ENCODE results near the gene CEP350. TPM values are rescaled to one million over a fixed set of nuclear protein-coding genes. Genes with fewer than 3 reads are reported as not detected.

The CEP350 gene
- total RNA-seq, 1 experiment from 2014 or later = 46.6 TPM

DNA sequence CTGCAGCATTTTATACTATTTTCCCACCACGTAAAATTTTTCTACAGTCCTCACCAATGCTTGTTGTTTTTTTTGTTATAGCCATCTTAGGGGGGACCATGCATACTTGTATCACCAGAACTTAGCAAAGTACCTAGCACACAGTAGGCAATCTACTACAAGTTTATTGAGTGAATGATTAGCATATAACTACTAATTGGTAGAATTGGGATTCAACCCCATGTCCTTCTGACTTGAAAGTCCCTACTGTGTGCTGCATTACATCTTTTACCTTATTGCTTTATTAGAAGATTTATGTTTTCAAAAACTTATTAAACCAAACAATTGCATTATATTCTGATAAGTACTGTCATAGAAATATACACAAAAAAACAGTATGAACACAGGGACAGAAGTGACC lies 92.1 kb downstream of the CEP350 start:
- H3K36me3 ChIP-seq = peaks cover 50% of the 10 kb centered on the region

DNA sequence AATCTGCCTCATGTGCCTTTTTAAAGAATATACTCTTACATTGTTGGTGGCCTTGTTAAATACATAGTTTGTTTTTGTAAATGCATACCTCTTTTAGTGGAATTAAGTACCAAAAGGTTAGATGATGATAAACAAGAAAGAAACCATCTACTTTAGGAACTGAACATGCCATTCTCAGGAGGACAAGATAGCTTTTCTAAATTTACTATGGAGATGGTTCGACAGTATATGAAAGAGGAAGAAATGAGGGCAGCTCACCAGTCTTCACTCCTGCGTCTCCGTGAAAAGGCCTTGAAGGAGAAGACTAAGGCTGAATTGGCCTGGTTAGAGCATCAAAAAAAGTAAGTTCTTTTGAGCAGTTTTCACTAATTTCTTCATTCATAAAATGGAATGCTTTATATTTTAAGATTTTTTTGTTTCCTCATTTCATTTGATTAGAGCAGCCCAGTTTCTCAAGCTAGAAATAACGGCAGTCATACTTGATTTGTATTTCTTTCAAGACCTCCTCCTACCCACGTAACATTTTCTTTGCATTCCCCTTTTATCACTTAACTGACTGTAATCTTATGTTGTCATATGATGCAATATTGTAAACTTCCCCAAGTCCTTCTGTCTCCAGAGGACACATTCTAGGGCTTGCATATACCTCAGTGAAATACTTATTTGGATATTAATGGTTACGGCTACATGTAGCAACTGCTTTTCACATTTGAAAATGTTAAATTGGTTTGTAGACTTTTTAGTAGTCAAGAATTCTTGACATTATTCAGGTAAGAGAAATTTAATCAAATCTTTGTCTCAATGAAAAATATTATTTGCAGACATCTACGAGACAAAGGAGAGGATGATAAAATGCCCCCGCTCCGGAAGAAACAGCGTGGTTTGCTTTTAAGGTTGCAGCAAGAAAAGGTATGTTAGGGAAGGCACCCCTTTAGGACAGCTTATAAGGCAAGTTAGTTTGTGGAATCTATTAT lies 99.3 kb downstream of the CEP350 start:
- Histone ChIP-seq H3K36me3 (peaks cover 50% of the 10 kb centered on the region), H3K27ac (no peak overlapping the region), H3K9me3 (replicated peaks) (no peaks in the 10 kb centered on the region), H3K4me1 (no peaks in the 10 kb centered on the region), H3K4me3 (no peak overlapping the region), H3K27me3 (no peaks in the 10 kb centered on the region)
- DNase-seq = no peak

More for the DNA sequence above, 92.1 kb downstream of the CEP350 start:
- Histone ChIP-seq H3K4me1 (no peaks in the 10 kb centered on the region), H3K27me3 (no peaks in the 10 kb centered on the region), H3K4me3 (no peak overlapping the region), H3K27ac (no peak overlapping the region), H3K9me3 (replicated peaks) (no peaks in the 10 kb centered on the region)
- no peak for DNase-seq

DNA sequence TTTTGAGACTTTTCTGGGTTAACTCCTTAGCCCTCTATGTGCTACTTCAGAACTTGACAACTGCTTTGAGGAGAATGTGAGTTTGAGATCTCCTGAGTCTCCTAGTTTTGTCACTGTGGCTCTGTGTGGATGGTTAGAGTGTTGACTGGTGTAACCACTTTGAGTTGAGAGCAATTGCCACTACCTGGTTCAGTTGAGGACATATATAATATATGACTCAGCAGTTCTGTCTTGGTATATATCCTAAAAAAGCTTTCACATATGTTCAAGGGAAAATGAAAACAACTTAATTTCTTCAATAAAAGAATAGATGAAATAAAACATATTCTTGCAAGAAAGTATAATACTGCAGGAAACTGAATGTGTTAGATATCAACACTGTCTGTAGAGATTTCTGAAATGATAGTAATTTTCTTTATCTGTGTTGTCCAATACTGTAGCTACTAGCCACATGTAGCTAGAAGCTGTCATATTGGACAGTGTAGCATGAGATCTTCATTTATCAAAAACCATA lies 103.3 kb downstream of the CEP350 start:
- no peak for DNase-seq
- no peaks in the 10 kb centered on the region for H3K9me3 ChIP-seq (replicated peaks)
- no peak overlapping the region for H3K4me3 ChIP-seq
- H3K27me3 ChIP-seq = no peaks in the 10 kb centered on the region
- H3K27ac ChIP-seq = no peak overlapping the region
- H3K4me1 ChIP-seq = no peaks in the 10 kb centered on the region
- peaks cover 43% of the 10 kb centered on the region for H3K36me3 ChIP-seq

DNA sequence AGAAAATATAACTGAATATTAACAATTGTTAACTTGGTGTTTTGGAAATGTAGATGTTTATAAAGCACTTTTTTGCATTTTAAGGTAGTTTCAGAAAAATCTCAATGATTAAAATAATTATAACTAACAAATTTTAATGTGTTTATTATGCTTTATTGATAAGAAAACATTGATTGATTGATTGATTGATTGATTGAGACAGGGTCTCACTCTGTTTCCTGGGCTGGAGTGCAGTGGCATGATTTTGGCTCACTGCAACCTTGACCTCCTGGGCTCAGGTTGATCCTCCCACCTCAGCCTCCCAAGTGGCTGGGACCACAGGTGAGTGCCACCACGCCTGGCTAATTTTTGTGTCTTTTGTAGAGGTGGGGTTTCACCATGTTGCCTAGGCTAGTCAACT lies 106.4 kb downstream of the CEP350 start:
- DNase-seq = no peak
- Histone ChIP-seq H3K27me3 (no peaks in the 10 kb centered on the region), H3K27ac (no peak overlapping the region), H3K4me3 (no peak overlapping the region), H3K36me3 (peaks cover 34% of the 10 kb centered on the region), H3K9me3 (replicated peaks) (no peaks in the 10 kb centered on the region), H3K4me1 (no peaks in the 10 kb centered on the region)

GRCh38 chr1:180062452-180062971 lies 107.9 kb downstream of the CEP350 start:
- Histone ChIP-seq H3K4me1 (no peaks in the 10 kb centered on the region), H3K27me3 (no peaks in the 10 kb centered on the region), H3K4me3 (no peak overlapping the region), H3K36me3 (peaks cover 41% of the 10 kb centered on the region), H3K9me3 (replicated peaks) (no peaks in the 10 kb centered on the region), H3K27ac (no peak overlapping the region)
- DNase-seq = no peak

DNA sequence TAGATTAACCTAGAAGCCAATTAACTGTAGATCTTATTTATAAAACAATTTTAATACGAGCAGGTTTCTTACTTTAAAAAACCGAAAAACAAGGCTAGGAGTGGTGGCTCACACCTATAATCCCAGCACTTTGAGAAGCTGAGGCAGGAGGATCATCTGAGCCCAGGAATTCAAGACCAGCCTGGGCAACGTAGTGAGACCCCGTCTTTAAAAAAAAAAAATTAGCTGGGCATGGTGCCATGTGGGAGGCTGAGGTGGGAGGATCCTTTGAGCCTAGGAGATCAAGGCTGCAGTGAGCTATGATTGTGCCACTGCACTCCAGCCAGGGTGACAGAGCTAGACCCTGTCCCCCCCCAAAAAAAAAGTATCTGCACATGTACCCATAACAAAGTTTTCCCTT lies 110.8 kb downstream of the CEP350 start:
- Histone ChIP-seq H3K9me3 (replicated peaks) (no peaks in the 10 kb centered on the region), H3K36me3 (peaks cover 41% of the 10 kb centered on the region), H3K4me1 (no peaks in the 10 kb centered on the region), H3K4me3 (no peak overlapping the region), H3K27me3 (no peaks in the 10 kb centered on the region), H3K27ac (no peak overlapping the region)
- DNase-seq = no peak

DNA sequence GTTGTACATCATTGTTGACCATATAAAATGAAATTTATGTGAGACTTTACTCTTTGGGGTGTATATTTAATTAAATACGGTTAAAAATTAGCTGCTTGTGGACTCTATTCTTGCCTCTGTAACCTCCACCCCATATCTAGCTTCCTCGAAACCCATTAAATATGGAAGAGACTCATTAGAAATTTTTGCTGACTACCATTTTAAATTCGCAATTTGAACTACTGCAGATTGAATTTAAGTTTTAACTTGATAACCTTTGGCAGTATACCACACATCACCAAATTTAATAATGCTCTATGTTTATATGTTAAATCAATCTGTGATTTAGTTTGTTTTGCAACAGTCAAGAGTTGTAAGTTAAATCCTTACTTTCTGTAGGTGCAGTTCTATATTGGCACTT lies 111.5 kb downstream of the CEP350 start:
- Histone ChIP-seq H3K4me1 (no peaks in the 10 kb centered on the region), H3K36me3 (peaks cover 44% of the 10 kb centered on the region), H3K9me3 (replicated peaks) (no peaks in the 10 kb centered on the region), H3K4me3 (no peak overlapping the region), H3K27me3 (no peaks in the 10 kb centered on the region), H3K27ac (no peak overlapping the region)
- no peak for DNase-seq

- H3K9me3 ChIP-seq (replicated peaks) = no peaks in the 10 kb centered on the region
- no peak overlapping the region for H3K27ac ChIP-seq
- peaks cover 48% of the 10 kb centered on the region for H3K36me3 ChIP-seq
- no peaks in the 10 kb centered on the region for H3K4me1 ChIP-seq
- no peak for DNase-seq
- no peak overlapping the region for H3K4me3 ChIP-seq
- no peaks in the 10 kb centered on the region for H3K27me3 ChIP-seq
Observed at GRCh38 chr1:180070286-180070685, 115.7 kb downstream of the CEP350 start.

- H3K4me3 ChIP-seq = no peak overlapping the region
- peaks cover 43% of the 10 kb centered on the region for H3K36me3 ChIP-seq
- no peak overlapping the region for H3K27ac ChIP-seq
- H3K9me3 ChIP-seq (replicated peaks) = no peaks in the 10 kb centered on the region
- no peaks in the 10 kb centered on the region for H3K27me3 ChIP-seq
- DNase-seq = no peak
- H3K4me1 ChIP-seq = no peaks in the 10 kb centered on the region
Observed at GRCh38 chr1:180071759-180072158, 117.1 kb downstream of the CEP350 start.

DNA sequence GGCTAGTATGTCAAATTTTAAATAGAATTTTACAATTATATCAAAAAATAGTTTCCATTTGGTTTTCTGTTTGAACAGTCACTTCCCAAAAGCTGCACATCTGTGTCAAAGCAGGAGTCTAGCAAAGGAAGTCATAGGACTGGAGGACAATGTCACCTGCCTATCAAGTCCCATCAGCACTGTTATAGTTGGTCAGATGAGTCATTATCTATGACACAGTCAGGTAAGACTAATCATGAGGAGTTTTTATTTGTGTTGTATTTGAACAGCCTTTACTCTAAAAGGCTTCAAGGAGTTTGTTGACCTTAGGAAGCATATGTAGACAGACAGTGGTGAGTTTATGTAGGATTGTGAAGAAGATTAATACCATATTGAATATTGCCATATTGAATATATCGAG lies 125.8 kb downstream of the CEP350 start:
- Histone ChIP-seq H3K36me3 (peaks cover 22% of the 10 kb centered on the region), H3K27me3 (no peaks in the 10 kb centered on the region), H3K4me1 (no peaks in the 10 kb centered on the region), H3K9me3 (replicated peaks) (no peaks in the 10 kb centered on the region), H3K4me3 (no peak overlapping the region), H3K27ac (no peak overlapping the region)
- no peak for DNase-seq

GRCh38 chr1:180081474-180081873 lies 126.9 kb downstream of the CEP350 start:
- no peak for DNase-seq
- no peak overlapping the region for H3K4me3 ChIP-seq
- no peaks in the 10 kb centered on the region for H3K9me3 ChIP-seq (replicated peaks)
- H3K36me3 ChIP-seq = peaks cover 24% of the 10 kb centered on the region
- H3K27ac ChIP-seq = no peak overlapping the region
- H3K27me3 ChIP-seq = no peaks in the 10 kb centered on the region
- no peaks in the 10 kb centered on the region for H3K4me1 ChIP-seq

DNA sequence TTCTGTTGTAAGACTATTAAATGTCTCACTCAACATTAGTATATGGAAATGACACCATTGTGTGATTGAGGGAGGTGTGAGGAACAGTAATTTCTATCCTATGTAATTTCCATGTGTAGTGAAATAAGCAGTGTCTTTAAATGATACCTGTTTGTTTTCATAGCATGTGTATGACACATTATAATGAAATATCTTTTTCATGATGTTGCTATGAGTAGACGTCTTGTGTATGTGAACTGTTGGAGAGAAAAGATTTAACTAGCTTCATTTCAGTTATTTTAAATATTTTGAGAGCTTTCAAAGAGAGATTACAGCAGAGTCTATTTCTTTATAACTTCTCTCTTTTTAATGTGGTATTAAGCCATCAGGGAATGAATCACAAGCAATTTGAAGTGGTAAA lies 128.6 kb downstream of the CEP350 start:
- H3K36me3 ChIP-seq = peaks cover 26% of the 10 kb centered on the region
- H3K9me3 ChIP-seq (replicated peaks) = no peaks in the 10 kb centered on the region
- no peak overlapping the region for H3K4me3 ChIP-seq
- H3K27me3 ChIP-seq = no peaks in the 10 kb centered on the region
- no peak overlapping the region for H3K27ac ChIP-seq
- no peaks in the 10 kb centered on the region for H3K4me1 ChIP-seq
- DNase-seq = no peak

DNA sequence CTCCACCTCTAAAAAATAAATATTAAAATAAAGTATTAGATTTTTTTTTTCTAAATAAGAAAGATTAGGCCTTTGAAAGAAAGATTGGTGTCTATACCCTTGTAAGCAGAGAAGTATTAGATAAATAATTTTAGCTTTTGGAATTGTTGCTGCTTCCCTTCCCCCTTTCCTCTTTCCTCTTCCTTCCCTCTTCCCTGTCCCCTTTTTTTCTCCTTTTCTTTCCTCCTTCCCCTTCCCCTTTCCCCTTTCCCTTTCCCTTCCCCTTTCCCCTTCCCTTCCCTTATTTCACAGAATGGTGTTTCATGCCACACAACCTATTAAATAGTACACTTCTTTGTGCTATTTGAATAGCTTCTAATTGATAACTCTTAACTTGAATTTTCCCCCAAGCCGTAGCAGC lies 130.3 kb downstream of the CEP350 start:
- Histone ChIP-seq H3K4me3 (no peak overlapping the region), H3K27ac (no peak overlapping the region), H3K36me3 (peaks cover 20% of the 10 kb centered on the region), H3K4me1 (no peaks in the 10 kb centered on the region), H3K9me3 (replicated peaks) (no peaks in the 10 kb centered on the region), H3K27me3 (no peaks in the 10 kb centered on the region)
- DNase-seq = no peak

DNA sequence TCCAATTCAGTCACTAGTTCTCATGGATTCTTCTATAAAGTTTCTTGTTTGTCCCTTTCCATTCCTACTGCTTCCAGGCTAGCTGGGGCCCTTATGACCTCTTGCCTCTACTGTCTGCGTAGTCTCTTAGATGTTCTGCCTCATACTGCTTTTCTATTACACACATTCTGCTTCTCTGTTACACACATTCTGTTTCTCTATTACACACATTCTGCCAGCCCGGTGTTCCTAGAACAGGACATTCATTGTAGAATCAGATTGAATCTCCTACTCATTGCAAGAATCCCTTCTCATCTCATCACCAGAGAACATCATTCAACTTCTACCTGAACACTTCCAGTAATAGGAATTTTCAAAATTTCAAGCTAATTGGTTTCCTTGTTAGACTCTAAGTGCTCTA lies 130.7 kb downstream of the CEP350 start:
- H3K4me3 ChIP-seq = no peak overlapping the region
- DNase-seq = no peak
- no peaks in the 10 kb centered on the region for H3K4me1 ChIP-seq
- H3K9me3 ChIP-seq (replicated peaks) = no peaks in the 10 kb centered on the region
- no peaks in the 10 kb centered on the region for H3K27me3 ChIP-seq
- H3K27ac ChIP-seq = no peak overlapping the region
- H3K36me3 ChIP-seq = peaks cover 22% of the 10 kb centered on the region

DNA sequence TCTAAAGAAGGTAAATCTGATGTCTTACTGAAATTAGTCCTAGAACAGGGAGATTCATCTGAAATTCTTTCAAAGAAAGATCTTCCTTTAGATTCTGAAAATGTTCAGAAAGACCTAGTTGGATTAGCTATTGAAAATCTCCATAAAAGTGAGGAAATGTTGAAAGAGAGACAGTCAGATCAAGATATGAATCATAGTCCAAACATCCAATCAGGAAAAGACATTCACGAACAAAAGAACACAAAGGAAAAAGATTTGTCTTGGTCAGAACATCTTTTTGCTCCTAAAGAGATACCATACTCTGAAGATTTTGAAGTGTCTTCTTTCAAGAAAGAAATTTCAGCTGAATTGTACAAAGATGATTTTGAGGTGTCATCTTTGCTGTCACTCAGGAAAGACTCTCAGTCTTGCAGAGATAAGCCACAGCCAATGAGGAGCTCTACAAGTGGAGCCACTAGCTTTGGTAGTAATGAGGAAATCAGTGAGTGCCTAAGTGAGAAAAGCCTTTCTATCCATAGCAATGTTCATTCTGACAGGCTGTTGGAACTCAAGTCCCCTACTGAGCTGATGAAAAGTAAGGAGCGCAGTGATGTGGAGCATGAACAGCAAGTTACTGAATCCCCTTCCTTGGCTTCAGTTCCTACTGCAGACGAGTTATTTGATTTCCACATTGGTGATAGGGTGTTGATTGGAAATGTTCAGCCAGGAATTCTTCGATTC lies 138.5 kb downstream of the CEP350 start:
- 0 out of 2 replicates have a peak, but pooled peaks cover 8% of the 10 kb centered on the region for H3K4me1 ChIP-seq
- H3K27ac ChIP-seq = no peak overlapping the region
- no peak overlapping the region for H3K4me3 ChIP-seq
- no peaks in the 10 kb centered on the region for H3K27me3 ChIP-seq
- no peak for DNase-seq
- peaks cover 61% of the 10 kb centered on the region for H3K36me3 ChIP-seq
- no peaks in the 10 kb centered on the region for H3K9me3 ChIP-seq (replicated peaks)
